ENCODE results near the gene TOMT. TPM values are rescaled to one million over a fixed set of nuclear protein-coding genes. Genes with fewer than 3 reads are reported as not detected.

The TOMT gene
- total and polyA plus RNA-seq, 2 experiments from 2014 or later, result not detected

- TF ChIP-seq ZNF462 (CRISPR knock-in tag; IDR thresholded peaks at IDR 0.05) (no peak), STAT1 (IDR thresholded peaks at IDR 0.05; ENCODE audit: unreplicated experiment) (no peak)
Observed at GRCh38 chr11:72100009-72100408, 5.7 kb upstream of the TOMT start (continued).

GRCh38 chr11:72100462-72100861, 5.3 kb upstream of the TOMT start:
- no peak overlapping the region for H2AFZ ChIP-seq
- H3K79me2 ChIP-seq (replicated peaks; ENCODE audit: insufficient read depth), result peaks cover 29% of the 10 kb centered on the region
- peaks cover 14% of the 10 kb centered on the region for H3K27me3 Mint-ChIP-seq (ENCODE audit: insufficient read depth, low read depth, poor library complexity)
- H4K20me1 ChIP-seq (replicated peaks; ENCODE audit: insufficient read depth), result peaks cover 3% of the 10 kb centered on the region
- peak overlapping the region; percentile 82 for H3K27ac Mint-ChIP-seq
- no peak overlapping the region for H3K4me3 Mint-ChIP-seq
- no peaks in the 10 kb centered on the region for H3K27me3 ChIP-seq (ENCODE audit: insufficient read depth)
- H3K27ac ChIP-seq (ENCODE audit: low read depth), result no peak overlapping the region
- H3K36me3 ChIP-seq (ENCODE audit: insufficient read depth), result peaks cover 5% of the 10 kb centered on the region; the same call in 1 of the 2 replicates
- peaks cover 45% of the 10 kb centered on the region for H3K36me3 Mint-ChIP-seq (ENCODE audit: low read depth)
- H3F3A ChIP-seq (replicated peaks; ENCODE audit: low read depth), result peaks cover 9% of the 10 kb centered on the region; the same call in 1 of the 2 replicates
- H3K4me1 ChIP-seq (ENCODE audit: insufficient read depth), result peaks cover 6% of the 10 kb centered on the region; the same call in 1 of the 2 replicates
- DNase-seq (ENCODE audit: low spot score) (no peak), ATAC-seq (no peak)
- H3K4me2 ChIP-seq, result no peak overlapping the region
- H3K9me3 Mint-ChIP-seq, result no peaks in the 10 kb centered on the region; the same call in 1 of the 3 replicates
- H3K4me1 Mint-ChIP-seq, result peaks cover 29% of the 10 kb centered on the region
- no peaks in the 10 kb centered on the region for H3K9me2 ChIP-seq (ENCODE audit: insufficient read depth)
- no peak overlapping the region for H3K4me3 ChIP-seq
- TF ChIP-seq EZH2 (IDR thresholded peaks at IDR 0.05; ENCODE audit: low read depth, unreplicated experiment) (no peak), ETS1 (IDR thresholded peaks at IDR 0.05) (no peak), REST (IDR thresholded peaks at IDR 0.05; ENCODE audit: unreplicated experiment) (no peak), CREB1 (CRISPR knock-in tag; IDR thresholded peaks at IDR 0.05; ENCODE audit: low read depth) (no peak), JUNB (IDR thresholded peaks at IDR 0.05; ENCODE audit: unreplicated experiment) (no peak), POLR2AphosphoS5 (IDR thresholded peaks at IDR 0.05; ENCODE audit: low read depth) (no peak), ZNF114 (CRISPR knock-in tag; IDR thresholded peaks at IDR 0.05) (no peak), EZH2phosphoT487 (IDR thresholded peaks at IDR 0.05; ENCODE audit: unreplicated experiment) (no peak)

All from GM23338 (cell line).